Keratinocyte (primary cell): ENCODE results near the gene TMEM147. TPM values are rescaled to one million over a fixed set of nuclear protein-coding genes. Genes with fewer than 3 reads are reported as not detected.

Source experiments
- DNase-seq: peaks from one replicate; pipeline ENCODE4 v3.0.0-alpha.2; 2011; ENCODE audit warnings: low read depth, missing footprints, low spot score
- FAIRE-seq: peaks from 2 replicates; lab custom pipeline; 2011; peaks lifted over from hg19 to GRCh38; lab: Jason Lieb, UNC
- H2AFZ ChIP-seq: 2 replicates; pipeline ENCODE4 v1.6.0; 2012; ENCODE audit warnings: low read length, control low read depth, inconsistent platforms; ENCODE audit not compliant: control insufficient read depth
- H3K27ac ChIP-seq: 2 replicates; pipeline ENCODE4 v1.5.1; 2011; ENCODE audit warnings: low read length; ENCODE audit not compliant: control insufficient read depth, insufficient read depth
- H3K27me3 ChIP-seq: 3 replicates; pipeline ENCODE4 v1.6.0; 2011; ENCODE audit warnings: low read length; ENCODE audit not compliant: control insufficient read depth, insufficient read depth; ENCODE audit errors: extremely low read depth
- H3K36me3 ChIP-seq, 2 experiments: 2 replicates in 1 of 2; 3 replicates in 1 of 2; pipeline ENCODE4 v1.5.1; 2011; ENCODE audit warnings: low read length in 2 of 2, mild to moderate bottlenecking in 1 of 2; ENCODE audit not compliant: control insufficient read depth in 2 of 2, insufficient read depth in 2 of 2; ENCODE audit errors: extremely low read depth in 1 of 2
- H3K4me1 ChIP-seq: 3 replicates; pipeline ENCODE4 v1.5.1; 2011; ENCODE audit warnings: low read length; ENCODE audit not compliant: control insufficient read depth, insufficient read depth; ENCODE audit errors: extremely low read depth
- H3K4me2 ChIP-seq: 3 replicates; pipeline ENCODE4 v1.6.0; 2011; ENCODE audit warnings: low read depth, low read length; ENCODE audit not compliant: control insufficient read depth, insufficient read depth; ENCODE audit errors: extremely low read depth
- H3K4me3 ChIP-seq, 3 experiments: fragments of 200-600 bp in 1 of 3; sonication (generic) in 1 of 3; 2 replicates in 2 of 3; 3 replicates in 1 of 3; pipeline ENCODE4 v1.5.1; 2011 to 2016; ENCODE audit warnings: low read length in 3 of 3, mild to moderate bottlenecking in 3 of 3, control low read depth in 2 of 3, inconsistent platforms in 1 of 3, low read depth in 1 of 3, mixed read lengths in 1 of 3, mixed run types in 1 of 3, moderate library complexity in 1 of 3; ENCODE audit not compliant: control insufficient read depth in 2 of 3, insufficient read depth in 2 of 3; ENCODE audit errors: extremely low read depth in 1 of 3
- H3K79me2 ChIP-seq: 2 replicates; pipeline ENCODE4 v1.6.0; 2012; ENCODE audit warnings: low read length; ENCODE audit not compliant: control insufficient read depth, insufficient read depth
- H3K9ac ChIP-seq: 3 replicates; pipeline ENCODE4 v1.6.0; 2011; ENCODE audit warnings: low read length; ENCODE audit not compliant: control insufficient read depth, insufficient read depth; ENCODE audit errors: extremely low read depth
- H3K9me1 ChIP-seq: 3 replicates; pipeline ENCODE4 v1.6.0; 2011; ENCODE audit warnings: low read length; ENCODE audit not compliant: control insufficient read depth, insufficient read depth; ENCODE audit errors: extremely low read depth
- H3K9me3 ChIP-seq: 2 replicates; pipeline ENCODE4 v1.5.1; 2012; ENCODE audit warnings: low read depth, low read length; ENCODE audit not compliant: control insufficient read depth
- H4K20me1 ChIP-seq: 3 replicates; pipeline ENCODE4 v1.6.0; 2011; ENCODE audit warnings: low read length; ENCODE audit not compliant: control insufficient read depth, insufficient read depth; ENCODE audit errors: extremely low read depth
- EZH2 ChIP-seq: IDR thresholded peaks from one replicate; pipeline ENCODE4 v1.6.1; 2012; ENCODE audit warnings: inconsistent platforms, mild to moderate bottlenecking, low read length, moderate library complexity
- dilution Hi-C: fragments of 300-500 bp; cut with MboI; formaldehyde crosslinking; loops from one replicate; pipeline ENCODE4 v1.7.0; 2020; ENCODE audit warnings: low sequenced_read_pairs; ENCODE audit not compliant: extremely low pct_ligation_motif_present
- polyA minus RNA-seq, 3 experiments: library from RNA; depleted of rRNA, polyadenylated mRNA; stranded (reverse); fragments of >200 nt; gene quantifications; 1 replicate in 1 of 3; 2 replicates in 1 of 3; 3 replicates in 1 of 3; pipeline ENCODE4 v1.2.3, GENCODE V29; 2011
- polyA plus RNA-seq, 5 experiments: library from polyadenylated mRNA; depleted of rRNA in 3 of 5; stranded (reverse) in 3 of 5; stranded (forward) in 1 of 5; unstranded in 1 of 5; fragments of >200 nt; gene quantifications; 1 replicate in 1 of 5; 2 replicates in 3 of 5; 3 replicates in 1 of 5; pipeline versions ENCODE4 v1.2.1 to v1.2.3, GENCODE V29; 2011 to 2012; ENCODE audit warnings: missing spikeins in 2 of 5, low read depth in 1 of 5, low replicate concordance in 1 of 5
- TF ChIP-seq, protein P1 (sequence below), 3 experiments: IDR thresholded peaks in 1 of 3; conservative IDR thresholded peaks in 1 of 3; optimal IDR thresholded peaks in 1 of 3; 2 replicates in 2 of 3; 3 replicates in 1 of 3; pipeline versions ENCODE3 to v1.5.1; 2011; ENCODE audit warnings: low read length in 3 of 3, mild to moderate bottlenecking in 3 of 3, moderate library complexity in 2 of 3, control low read depth in 1 of 3, inconsistent platforms in 1 of 3; ENCODE audit not compliant: insufficient read depth in 2 of 3; ENCODE audit errors: extremely low read depth in 1 of 3

TMEM147 gene, protein sequence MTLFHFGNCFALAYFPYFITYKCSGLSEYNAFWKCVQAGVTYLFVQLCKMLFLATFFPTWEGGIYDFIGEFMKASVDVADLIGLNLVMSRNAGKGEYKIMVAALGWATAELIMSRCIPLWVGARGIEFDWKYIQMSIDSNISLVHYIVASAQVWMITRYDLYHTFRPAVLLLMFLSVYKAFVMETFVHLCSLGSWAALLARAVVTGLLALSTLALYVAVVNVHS
- polyA plus RNA-seq (130 to 206 TPM (median 134 TPM) in 3 replicates), polyA minus RNA-seq (154 to 284 TPM (median 205 TPM) in 3 replicates)
- 29.1 TPM for polyA plus RNA-seq (2011; ENCODE audit: low read depth)
- polyA plus RNA-seq (2011; cell fraction: cytosol; rRNA removed) = 158 and 185 TPM in 2 replicates
- polyA plus RNA-seq (2011; cell fraction: nucleus; rRNA removed) = 76.1 and 81.3 TPM in 2 replicates
- polyA plus RNA-seq (2012; ENCODE audit: low replicate concordance) = 126 and 279 TPM in 2 replicates
- 150 TPM for polyA minus RNA-seq (2011; cell fraction: cytosol; rRNA and poly(A)+ RNA removed)
- polyA minus RNA-seq (2011; cell fraction: nucleus; rRNA and poly(A)+ RNA removed) = 28.0 and 30.1 TPM in 2 replicates

DNA sequence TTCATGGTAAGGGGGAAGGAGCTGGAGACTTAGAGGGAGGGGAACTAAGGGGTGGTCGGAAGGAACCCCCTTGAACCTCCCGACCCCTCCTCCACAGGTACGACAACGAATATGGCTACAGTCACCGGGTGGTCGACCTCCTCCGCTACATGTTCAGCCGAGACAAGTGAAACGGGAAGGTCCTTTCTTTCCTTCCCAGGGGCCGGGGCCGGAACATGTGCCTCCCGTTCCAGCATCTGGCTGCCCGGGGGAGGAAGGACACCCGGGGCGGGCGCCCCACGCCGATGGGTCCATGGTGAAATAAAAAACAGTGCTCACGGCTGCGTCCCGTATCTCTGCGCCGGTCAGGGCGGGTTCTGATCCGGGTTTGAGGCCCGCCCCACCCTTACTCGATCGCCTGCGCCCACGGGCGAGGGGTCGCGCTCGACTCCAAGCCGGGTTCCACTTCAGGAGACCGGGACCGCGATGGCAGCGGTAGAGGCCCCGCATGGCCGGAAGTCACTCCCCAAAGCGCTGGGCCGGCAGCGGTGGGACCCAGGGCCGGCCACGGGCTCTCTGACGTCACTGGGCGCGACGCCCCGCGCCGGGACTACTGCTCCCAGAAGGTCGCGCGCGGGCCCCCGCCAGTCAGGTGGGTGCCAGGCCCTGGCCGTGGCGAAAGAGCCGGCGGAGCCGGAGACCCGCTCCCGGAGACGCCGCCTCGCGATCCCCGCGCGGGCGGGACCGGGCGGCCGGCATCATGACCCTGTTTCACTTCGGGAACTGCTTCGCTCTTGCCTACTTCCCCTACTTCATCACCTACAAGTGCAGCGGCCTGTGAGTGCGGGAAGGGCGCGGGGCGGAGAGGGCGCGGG lies at the start of gene TMEM147:
Gene TMEM147, plus strand, starts transcription at position 626 of the 854 bp plus-strand sequence. Its CDS starts 114 bp downstream, at position 740.
- dilution Hi-C loops = no loop called here

DNA sequence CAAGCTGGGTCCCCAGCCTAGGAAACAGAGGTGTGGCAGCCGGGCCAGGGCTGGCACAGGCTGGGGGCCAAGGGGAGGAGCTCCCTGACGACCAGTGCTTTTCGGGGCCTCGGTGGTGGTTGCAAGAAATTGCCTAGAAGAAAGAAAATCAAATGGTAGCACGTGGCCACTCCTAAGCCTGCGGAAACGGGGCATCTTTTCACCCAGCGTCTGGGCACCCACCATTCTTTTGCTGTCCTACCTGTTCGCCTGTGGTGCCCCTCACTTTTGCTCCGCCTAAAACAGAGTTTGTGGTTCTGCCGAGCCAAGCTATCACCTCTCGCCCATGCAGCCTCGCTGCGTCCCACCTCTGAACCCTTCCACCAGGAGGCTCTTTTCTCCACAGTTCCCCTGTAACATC lies 48.0 kb upstream of the TMEM147 start:
- Histone ChIP-seq H3K27me3 (peaks cover 2% of the 10 kb centered on the region), H3K27ac (no peak overlapping the region), H4K20me1 (peaks cover 6% of the 10 kb centered on the region), H3K79me2 (no peaks in the 10 kb centered on the region), H3K9me1 (no peaks in the 10 kb centered on the region), H2AFZ (no peak overlapping the region), H3K4me3 (no peak overlapping the region), H3K4me2 (no peak overlapping the region), H3K36me3 (peaks cover 19 to 33% of the 10 kb centered on the region in 2 experiments), H3K9me3 (no peaks in the 10 kb centered on the region), H3K9ac (no peak overlapping the region), H3K4me1 (peaks cover 27% of the 10 kb centered on the region)
- dilution Hi-C loops = no loop called here
- DNase-seq (no peak), FAIRE-seq (no peak)
- TF ChIP-seq, protein P1, sequence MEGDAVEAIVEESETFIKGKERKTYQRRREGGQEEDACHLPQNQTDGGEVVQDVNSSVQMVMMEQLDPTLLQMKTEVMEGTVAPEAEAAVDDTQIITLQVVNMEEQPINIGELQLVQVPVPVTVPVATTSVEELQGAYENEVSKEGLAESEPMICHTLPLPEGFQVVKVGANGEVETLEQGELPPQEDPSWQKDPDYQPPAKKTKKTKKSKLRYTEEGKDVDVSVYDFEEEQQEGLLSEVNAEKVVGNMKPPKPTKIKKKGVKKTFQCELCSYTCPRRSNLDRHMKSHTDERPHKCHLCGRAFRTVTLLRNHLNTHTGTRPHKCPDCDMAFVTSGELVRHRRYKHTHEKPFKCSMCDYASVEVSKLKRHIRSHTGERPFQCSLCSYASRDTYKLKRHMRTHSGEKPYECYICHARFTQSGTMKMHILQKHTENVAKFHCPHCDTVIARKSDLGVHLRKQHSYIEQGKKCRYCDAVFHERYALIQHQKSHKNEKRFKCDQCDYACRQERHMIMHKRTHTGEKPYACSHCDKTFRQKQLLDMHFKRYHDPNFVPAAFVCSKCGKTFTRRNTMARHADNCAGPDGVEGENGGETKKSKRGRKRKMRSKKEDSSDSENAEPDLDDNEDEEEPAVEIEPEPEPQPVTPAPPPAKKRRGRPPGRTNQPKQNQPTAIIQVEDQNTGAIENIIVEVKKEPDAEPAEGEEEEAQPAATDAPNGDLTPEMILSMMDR (optimal IDR thresholded peaks at IDR 0.05 in 1 of 3, IDR thresholded peaks at IDR 0.05 in 1 of 3, conservative IDR thresholded peaks at IDR 0.05 in 1 of 3; ENCODE audit: extremely low read depth in 1 of 3, insufficient read depth in 2 of 3, low read length in 3 of 3) = no peak
- TF ChIP-seq EZH2 = no peak

More for the DNA sequence above, at the start of gene TMEM147:
- Histone ChIP-seq H2AFZ (peak within 1 kb of the TSS; percentile 87), H3K79me2 (peaks cover 32% of the 10 kb centered on the region), H3K9ac (peak within 1 kb of the TSS; percentile 93), H4K20me1 (no peaks in the 10 kb centered on the region), H3K4me1 (peaks cover 15% of the 10 kb centered on the region), H3K27ac (peak within 1 kb of the TSS; percentile 88), H3K4me3 (peak within 1 kb of the TSS; percentile 87 to 96 (median 90)), H3K27me3 (no peaks in the 10 kb centered on the region), H3K4me2 (peak within 1 kb of the TSS; percentile 98), H3K36me3 (peaks cover 8 to 15% of the 10 kb centered on the region in 2 experiments), H3K9me1 (no peaks in the 10 kb centered on the region), H3K9me3 (no peaks in the 10 kb centered on the region)
- DNase-seq = no peak
- TF ChIP-seq, protein P1 (optimal IDR thresholded peaks at IDR 0.05 in 1 of 3, IDR thresholded peaks at IDR 0.05 in 1 of 3, conservative IDR thresholded peaks at IDR 0.05 in 1 of 3; ENCODE audit: extremely low read depth in 1 of 3, insufficient read depth in 2 of 3, low read length in 3 of 3) = no peak
- no peak for TF ChIP-seq EZH2
- FAIRE-seq = peak; percentile 43
